Type B pancreatic cell (in vitro differentiated cells): Measurements from ENCODE around the gene ZNF22. TPM values are rescaled to one million over a fixed set of nuclear protein-coding genes. Genes with fewer than 3 reads are reported as not detected.
A peak's percentile ranks its signal among the peaks of the same experiment; 100 is the strongest.

Experiments used
- DNase-seq: peaks from one replicate; pipeline ENCODE4 v3.0.0; 2021; ENCODE audit warnings: mixed read lengths; ENCODE audit not compliant: unreplicated experiment; ENCODE audit errors: extremely low spot score
- H3K27ac Mint-ChIP-seq: 2 replicates; pipeline ENCODE4 v1.8.0; 2021; ENCODE audit warnings: mild to moderate bottlenecking, mixed read lengths
- H3K27me3 Mint-ChIP-seq: 2 replicates; pipeline ENCODE4 v1.8.0; 2021; ENCODE audit warnings: mixed read lengths
- H3K36me3 Mint-ChIP-seq: 2 replicates; pipeline ENCODE4 v1.8.0; 2021; ENCODE audit warnings: mixed read lengths
- H3K4me1 Mint-ChIP-seq: one replicate; pipeline ENCODE4 v1.8.0; 2021; ENCODE audit warnings: mixed read lengths; ENCODE audit not compliant: unreplicated experiment
- H3K4me3 Mint-ChIP-seq: 2 replicates; pipeline ENCODE4 v1.8.0; 2021; ENCODE audit warnings: mild to moderate bottlenecking, mixed read lengths
- H3K9me3 Mint-ChIP-seq: 2 replicates; pipeline ENCODE4 v1.8.0; 2021; ENCODE audit warnings: mixed read lengths
- CTCF ChIP-seq: fragments of 200-600 bp; sonication (generic); conservative IDR thresholded peaks from 2 replicates; pipeline ENCODE4 v1.5.0; 2021; ENCODE audit warnings: antibody characterized with exemption, mild to moderate bottlenecking
- total RNA-seq: library from RNA; stranded (reverse); gene quantifications from 2 replicates; pipeline ENCODE4 v1.2.1, GENCODE V29; 2021; ENCODE audit warnings: low replicate concordance

ZNF22 gene
- total RNA-seq, 1 donor from 2014 or later, result 39.0 TPM

- Mint-ChIP-seq H3K27ac (no peak overlapping the region), H3K4me3 (no peak overlapping the region), H3K36me3 (peaks cover 19% of the 10 kb centered on the region), H3K4me1 (peaks cover 16% of the 10 kb centered on the region), H3K9me3 (no peaks in the 10 kb centered on the region), H3K27me3 (no peaks in the 10 kb centered on the region)
- no peak for DNase-seq
- TF ChIP-seq CTCF, result no peak
Observed at GRCh38 chr10:44970812-44971395, 29.8 kb upstream of the ZNF22 start.

GRCh38 chr10:44971434-44971833 is 29.3 kb upstream of the ZNF22 start:
- no peak for TF ChIP-seq CTCF
- Mint-ChIP-seq H3K4me1 (peaks cover 15% of the 10 kb centered on the region), H3K27me3 (no peaks in the 10 kb centered on the region), H3K27ac (no peak overlapping the region), H3K36me3 (peaks cover 19% of the 10 kb centered on the region), H3K4me3 (no peak overlapping the region), H3K9me3 (no peaks in the 10 kb centered on the region)
- DNase-seq, result no peak

GRCh38 chr10:44971935-44972757 is 28.6 kb upstream of the ZNF22 start:
- no peak for TF ChIP-seq CTCF
- H3K4me1 Mint-ChIP-seq, result peaks cover 22% of the 10 kb centered on the region
- no peaks in the 10 kb centered on the region for H3K27me3 Mint-ChIP-seq

GRCh38 chr10:44972874-44973306 is 27.8 kb upstream of the ZNF22 start:
- TF ChIP-seq CTCF, result no peak
- Mint-ChIP-seq H3K4me1 (peaks cover 16% of the 10 kb centered on the region), H3K4me3 (no peak overlapping the region), H3K27ac (no peak overlapping the region), H3K36me3 (peaks cover 22% of the 10 kb centered on the region), H3K27me3 (no peaks in the 10 kb centered on the region), H3K9me3 (no peaks in the 10 kb centered on the region)
- DNase-seq, result no peak

More at GRCh38 chr10:44971935-44972757, 28.6 kb upstream of the ZNF22 start:
- no peak for DNase-seq
- H3K9me3 Mint-ChIP-seq, result no peaks in the 10 kb centered on the region
- H3K4me3 Mint-ChIP-seq, result no peak overlapping the region
- peaks cover 22% of the 10 kb centered on the region for H3K36me3 Mint-ChIP-seq
- H3K27ac Mint-ChIP-seq, result no peak overlapping the region

GRCh38 chr10:44973323-44974081 is 27.2 kb upstream of the ZNF22 start:
- peak overlapping the region; percentile 31 for H3K27ac Mint-ChIP-seq
- peak overlapping the region; percentile 52 for H3K4me3 Mint-ChIP-seq
- H3K9me3 Mint-ChIP-seq, result no peaks in the 10 kb centered on the region

More at GRCh38 chr10:44973323-44974081, 27.2 kb upstream of the ZNF22 start:
- DNase-seq, result no peak
- H3K27me3 Mint-ChIP-seq, result no peaks in the 10 kb centered on the region
- no peak for TF ChIP-seq CTCF
- H3K4me1 Mint-ChIP-seq, result peaks cover 16% of the 10 kb centered on the region
- H3K36me3 Mint-ChIP-seq, result peaks cover 22% of the 10 kb centered on the region
